H9 (cell line): ENCODE data around the gene RALGDS. TPM values are rescaled to one million over a fixed set of nuclear protein-coding genes. Genes with fewer than 3 reads are reported as not detected.
A peak's percentile ranks its signal among the peaks of the same experiment; 100 is the strongest.

Source experiments
- DNase-seq: peaks from one replicate; pipeline ENCODE4 v3.0.0-alpha.2; 2017
- H2AFZ ChIP-seq: one replicate; pipeline ENCODE4 v1.6.1; 2013; ENCODE audit warnings: mild to moderate bottlenecking, low read length, control low read depth, moderate library complexity
- H2AK5ac ChIP-seq: 2 replicates; pipeline ENCODE4 v1.6.1; 2013; ENCODE audit warnings: low read length, control low read depth, mixed read lengths; ENCODE audit not compliant: insufficient read length
- H2BK120ac ChIP-seq: one replicate; pipeline ENCODE4 v1.6.1; 2013; ENCODE audit warnings: low read depth, mild to moderate bottlenecking, low read length, control low read depth, inconsistent platforms; ENCODE audit not compliant: poor library complexity, severe bottlenecking
- H2BK12ac ChIP-seq: 2 replicates; pipeline ENCODE4 v1.6.1; 2013; ENCODE audit warnings: low read length, control low read depth, mixed read lengths, low read depth; ENCODE audit not compliant: insufficient read length
- H2BK15ac ChIP-seq: 2 replicates; pipeline ENCODE4 v1.6.1; 2013; ENCODE audit warnings: low read depth, low read length, control low read depth
- H2BK20ac ChIP-seq: one replicate; pipeline ENCODE4 v1.6.1; 2013; ENCODE audit warnings: low read depth, mild to moderate bottlenecking, low read length, control low read depth, inconsistent platforms; ENCODE audit not compliant: poor library complexity, severe bottlenecking
- H2BK5ac ChIP-seq: 2 replicates; pipeline ENCODE4 v1.6.1; 2013; ENCODE audit warnings: low read length, control low read depth, mixed read lengths; ENCODE audit not compliant: insufficient read length
- H3K14ac ChIP-seq: 2 replicates; pipeline ENCODE4 v1.6.1; 2013; ENCODE audit warnings: low read length, control low read depth; ENCODE audit not compliant: insufficient read depth
- H3K18ac ChIP-seq: 2 replicates; pipeline ENCODE4 v1.6.1; 2013; ENCODE audit warnings: low read depth, mild to moderate bottlenecking, mixed read lengths, low read length, control low read depth; ENCODE audit not compliant: insufficient read length
- H3K23ac ChIP-seq: 2 replicates; pipeline ENCODE4 v1.6.1; 2013; ENCODE audit warnings: low read length, control low read depth, mixed read lengths, low read depth; ENCODE audit not compliant: insufficient read length
- H3K23me2 ChIP-seq: 2 replicates; pipeline ENCODE4 v1.6.1; 2013; ENCODE audit warnings: low read depth, mild to moderate bottlenecking, mixed read lengths, low read length, control low read depth; ENCODE audit not compliant: insufficient read length, poor library complexity, severe bottlenecking
- H3K27ac ChIP-seq: 2 replicates; pipeline ENCODE4 v1.5.1; 2013; ENCODE audit warnings: low read length, control low read depth, mixed read lengths, low read depth; ENCODE audit not compliant: insufficient read length
- H3K27me3 ChIP-seq: 2 replicates; pipeline ENCODE4 v1.6.1; 2013; ENCODE audit warnings: low read length, control low read depth, inconsistent platforms; ENCODE audit not compliant: insufficient read depth
- H3K4ac ChIP-seq: 2 replicates; pipeline ENCODE4 v1.6.1; 2013; ENCODE audit warnings: low read depth, mild to moderate bottlenecking, control low read depth, inconsistent platforms, low read length, moderate library complexity
- H3K4me1 ChIP-seq: 2 replicates; pipeline ENCODE4 v1.6.1; 2013; ENCODE audit warnings: low read length, control low read depth, inconsistent platforms; ENCODE audit not compliant: insufficient read depth
- H3K4me2 ChIP-seq: 2 replicates; pipeline ENCODE4 v1.6.1; 2013; ENCODE audit warnings: low read length, control low read depth, mixed read lengths; ENCODE audit not compliant: insufficient read length, insufficient read depth
- H3K56ac ChIP-seq: 2 replicates; pipeline ENCODE4 v1.6.1; 2013; ENCODE audit warnings: low read depth, mild to moderate bottlenecking, mixed read lengths, low read length, control low read depth; ENCODE audit not compliant: insufficient read length
- H3K79me1 ChIP-seq: 2 replicates; pipeline ENCODE4 v1.6.1; 2013; ENCODE audit warnings: low read depth, mild to moderate bottlenecking, moderate library complexity, low read length, control low read depth, inconsistent platforms; ENCODE audit not compliant: insufficient read depth, poor library complexity, severe bottlenecking
- H3K79me2 ChIP-seq: 2 replicates; pipeline ENCODE4 v1.6.1; 2013; ENCODE audit warnings: low read length, control low read depth, inconsistent platforms; ENCODE audit not compliant: insufficient read depth
- H3K9ac ChIP-seq: 2 replicates; pipeline ENCODE4 v1.6.1; 2013; ENCODE audit warnings: low read length, control low read depth, mixed read lengths; ENCODE audit not compliant: insufficient read length; ENCODE audit errors: extremely low read depth
- H3K9me3 ChIP-seq: one replicate; pipeline ENCODE4 v1.6.1; 2013; ENCODE audit warnings: low read depth, low read length, inconsistent platforms; ENCODE audit not compliant: control insufficient read depth
- H3T11ph ChIP-seq: one replicate; pipeline ENCODE4 v1.6.1; 2013; ENCODE audit warnings: mild to moderate bottlenecking, low read length, control low read depth, inconsistent platforms
- H4K20me1 ChIP-seq: one replicate; pipeline ENCODE4 v1.6.1; 2013; ENCODE audit not compliant: control insufficient read depth, insufficient read length, insufficient read depth
- H4K5ac ChIP-seq: 2 replicates; pipeline ENCODE4 v1.6.1; 2013; ENCODE audit warnings: low read depth, mild to moderate bottlenecking, mixed read lengths, low read length, control low read depth; ENCODE audit not compliant: insufficient read length
- H4K8ac ChIP-seq: replicated peaks from 2 replicates; pipeline ENCODE4 v1.6.1; 2013; ENCODE audit warnings: low read length, control low read depth, mixed read lengths, low read depth; ENCODE audit not compliant: insufficient read length
- H4K91ac ChIP-seq: 2 replicates; pipeline ENCODE4 v1.6.1; 2013; ENCODE audit warnings: low read depth, mild to moderate bottlenecking, moderate library complexity, mixed read lengths, low read length, control low read depth; ENCODE audit not compliant: insufficient read length
- H3K27ac Mint-ChIP-seq, 3 experiments: 2 replicates in 2 of 3; 3 replicates in 1 of 3; pipeline ENCODE4 v1.8.0; 2020 to 2021; ENCODE audit warnings: mixed read lengths in 3 of 3, mild to moderate bottlenecking in 1 of 3, moderate library complexity in 1 of 3
- H3K27me3 Mint-ChIP-seq: 2 replicates; pipeline ENCODE4 v1.8.0; 2021; ENCODE audit warnings: low read depth, mild to moderate bottlenecking, moderate library complexity, mixed read lengths
- H3K36me3 Mint-ChIP-seq, 3 experiments: 2 replicates in 2 of 3; 3 replicates in 1 of 3; pipeline ENCODE4 v1.8.0; 2020 to 2021; ENCODE audit warnings: low read depth in 3 of 3, mixed read lengths in 3 of 3; ENCODE audit not compliant: insufficient read depth in 1 of 3
- H3K4me1 Mint-ChIP-seq, 2 experiments: 2 replicates each; pipeline ENCODE4 v1.8.0; 2020; ENCODE audit warnings: mixed read lengths in 2 of 2
- H3K4me3 Mint-ChIP-seq, 2 experiments: 2 replicates in 1 of 2; 3 replicates in 1 of 2; pipeline ENCODE4 v1.8.0; 2020 to 2021; ENCODE audit warnings: mild to moderate bottlenecking in 2 of 2, mixed read lengths in 2 of 2, moderate library complexity in 1 of 2
- H3K9me3 Mint-ChIP-seq, 2 experiments: 2 replicates in 1 of 2; 3 replicates in 1 of 2; pipeline ENCODE4 v1.8.0; 2020; ENCODE audit warnings: mild to moderate bottlenecking in 2 of 2, mixed read lengths in 2 of 2, moderate library complexity in 1 of 2
- CTCF ChIP-seq: fragments of 200-600 bp; sonication (generic); conservative IDR thresholded peaks from 3 replicates; pipeline ENCODE4 v1.8.0; 2021; ENCODE audit warnings: antibody characterized with exemption, mild to moderate bottlenecking
- WGBS: extraction: QIAGEN DNeasy Blood & Tissue Kit; methylation state at CpG from one replicate; pipeline ENCODE4 v1.1.7; 2013; ENCODE audit warnings: missing lambda C conversion rate, low lambda C conversion rate, mixed read lengths; ENCODE audit not compliant: insufficient read length; ENCODE audit errors: extremely low coverage; 5-methylcytosine and 5-hydroxymethylcytosine counted together
- total RNA-seq: library from RNA; stranded (reverse); gene quantifications from 2 replicates; pipeline ENCODE4 v1.2.1, GENCODE V29; 2021

The RALGDS gene
- total RNA-seq, 1 experiment from 2014 or later = 21.3 TPM

DNA sequence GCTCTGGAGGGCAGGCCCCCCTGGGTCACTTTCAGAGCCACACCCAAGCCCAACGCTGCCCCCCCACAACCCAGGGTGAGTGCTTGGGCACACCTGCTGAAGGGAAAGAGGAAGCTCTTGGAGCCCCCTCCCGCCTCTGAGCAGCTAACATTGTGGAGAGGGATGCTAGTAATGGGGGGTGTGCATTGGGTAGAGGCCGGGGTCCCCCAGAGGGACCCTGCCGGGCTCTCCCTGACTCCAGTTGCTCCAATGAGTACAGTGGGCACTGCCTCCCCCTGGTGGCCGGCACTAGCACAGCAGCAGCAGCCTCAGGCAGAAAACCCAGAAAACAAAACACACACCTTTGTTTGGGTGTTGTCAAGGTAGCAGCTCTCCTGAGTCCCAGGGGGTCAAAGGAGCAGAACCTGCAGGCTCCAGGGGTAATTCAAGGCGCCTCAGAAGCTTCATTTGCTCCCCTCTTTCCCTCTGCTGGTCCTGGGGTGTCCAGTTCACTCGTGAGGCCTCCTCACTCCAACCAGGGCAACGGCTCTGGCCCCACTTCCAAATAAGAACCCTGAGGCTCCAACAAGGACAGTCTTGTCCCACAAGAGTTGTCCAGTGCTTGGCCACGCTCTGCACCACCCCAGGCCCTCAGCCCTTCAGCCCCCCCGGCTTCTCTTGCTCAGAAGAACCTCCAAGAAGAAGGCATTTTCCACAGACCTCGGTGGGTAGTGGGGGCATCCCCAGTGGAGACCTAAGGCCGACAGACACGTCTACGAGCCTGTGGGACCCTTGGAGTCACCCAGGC, 26.6 kb upstream of the RALGDS start:
- Mint-ChIP-seq H3K4me1 (peaks cover 23 to 28% of the 10 kb centered on the region in 2 experiments), H3K27me3 (peaks cover 18% of the 10 kb centered on the region), H3K27ac (peak overlapping the region in 1 of 3 experiments; percentile 96; a peak in 3 of 7 replicates), H3K9me3 (no peaks in the 10 kb centered on the region), H3K36me3 (peaks cover 0 to 6% (median 4%) of the 10 kb centered on the region in 3 experiments; a peak in 4 of 7 replicates), H3K4me3 (peak overlapping the region; percentile 76 to 93)
- H2AFZ ChIP-seq = no peak overlapping the region
- H4K91ac ChIP-seq = peak overlapping the region; percentile 94
- no peak overlapping the region for H4K8ac ChIP-seq
- DNase-seq = peak; percentile 91
- no peak overlapping the region for H2BK15ac ChIP-seq
- H2BK20ac ChIP-seq = peak overlapping the region; percentile 99
- peak overlapping the region; percentile 94 for H3K4me2 ChIP-seq
- TF ChIP-seq CTCF = peak; percentile 99
- H3K56ac ChIP-seq = no peak overlapping the region
- H3T11ph ChIP-seq = no peak overlapping the region
- peaks cover 5% of the 10 kb centered on the region; the same call in 1 of the 2 replicates for H3K4me1 ChIP-seq
- H3K27ac ChIP-seq = no peak overlapping the region
- H4K5ac ChIP-seq = no peak overlapping the region
- peaks cover 18% of the 10 kb centered on the region for H3K23me2 ChIP-seq
- H3K9me3 ChIP-seq = no peaks in the 10 kb centered on the region
- H3K27me3 ChIP-seq = no peaks in the 10 kb centered on the region
- H3K79me2 ChIP-seq = no peaks in the 10 kb centered on the region
- peak overlapping the region; percentile 17 for H2BK12ac ChIP-seq
- peak overlapping the region; percentile 97 for H3K18ac ChIP-seq
- no peak overlapping the region for H2BK5ac ChIP-seq
- H2BK120ac ChIP-seq = peak overlapping the region; percentile 40
- no peaks in the 10 kb centered on the region for H3K79me1 ChIP-seq
- no peak overlapping the region for H2AK5ac ChIP-seq
- WGBS = no CpG with 5 or more reads among the region's 14 CpGs
- H4K20me1 ChIP-seq = peaks cover 2% of the 10 kb centered on the region
- peak overlapping the region; percentile 90; the same call in 1 of the 2 replicates for H3K4ac ChIP-seq
- H3K14ac ChIP-seq = peak overlapping the region; percentile 96
- H3K23ac ChIP-seq = no peak overlapping the region
- no peak overlapping the region for H3K9ac ChIP-seq
